Measurements from ENCODE around the gene NEU1.

DNA sequence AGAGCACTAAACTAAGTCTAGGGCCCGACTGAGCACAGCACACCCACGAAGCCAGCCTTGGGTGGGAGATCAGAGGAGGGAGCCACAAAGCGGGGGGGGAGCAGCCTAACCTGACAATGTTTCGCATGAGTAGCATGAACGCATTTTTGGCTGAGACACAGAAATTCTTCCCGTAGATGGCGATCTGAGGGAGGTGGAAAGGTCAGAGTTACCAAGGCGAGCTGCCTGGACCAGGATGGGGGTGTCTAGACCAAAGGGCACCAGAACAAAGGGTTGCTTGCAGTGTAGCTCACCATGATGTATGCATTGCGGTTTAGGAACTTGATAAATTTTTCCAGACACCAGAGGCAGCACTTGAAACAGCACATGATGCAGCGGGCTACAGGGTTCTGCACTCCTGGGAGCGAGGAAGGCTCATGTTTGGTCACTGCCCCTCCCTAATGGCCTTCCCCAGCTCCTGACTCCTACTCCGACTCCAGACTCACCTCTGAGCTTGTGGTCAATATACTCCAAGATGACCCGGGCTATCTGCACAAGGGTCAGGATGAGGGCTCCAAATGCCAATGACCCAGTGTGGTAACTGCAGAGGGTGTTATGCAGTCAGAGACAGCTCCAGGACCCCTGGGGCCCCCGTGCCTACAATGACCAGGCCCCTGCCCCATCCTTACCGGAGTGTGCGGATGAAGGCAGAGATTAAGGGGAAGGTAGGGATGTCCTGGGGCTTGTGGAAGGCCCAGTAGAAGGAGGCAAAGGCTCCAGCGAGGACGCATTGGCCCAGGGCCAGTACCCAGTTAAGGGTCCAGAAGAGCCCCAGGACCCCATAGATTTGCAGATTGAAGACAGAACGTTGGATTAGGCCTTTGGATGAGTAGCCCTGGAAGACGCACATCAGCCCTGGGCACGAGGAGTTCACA lies 2.8 kb upstream of the NEU1 start:
- TF ChIP-seq, protein P1, sequence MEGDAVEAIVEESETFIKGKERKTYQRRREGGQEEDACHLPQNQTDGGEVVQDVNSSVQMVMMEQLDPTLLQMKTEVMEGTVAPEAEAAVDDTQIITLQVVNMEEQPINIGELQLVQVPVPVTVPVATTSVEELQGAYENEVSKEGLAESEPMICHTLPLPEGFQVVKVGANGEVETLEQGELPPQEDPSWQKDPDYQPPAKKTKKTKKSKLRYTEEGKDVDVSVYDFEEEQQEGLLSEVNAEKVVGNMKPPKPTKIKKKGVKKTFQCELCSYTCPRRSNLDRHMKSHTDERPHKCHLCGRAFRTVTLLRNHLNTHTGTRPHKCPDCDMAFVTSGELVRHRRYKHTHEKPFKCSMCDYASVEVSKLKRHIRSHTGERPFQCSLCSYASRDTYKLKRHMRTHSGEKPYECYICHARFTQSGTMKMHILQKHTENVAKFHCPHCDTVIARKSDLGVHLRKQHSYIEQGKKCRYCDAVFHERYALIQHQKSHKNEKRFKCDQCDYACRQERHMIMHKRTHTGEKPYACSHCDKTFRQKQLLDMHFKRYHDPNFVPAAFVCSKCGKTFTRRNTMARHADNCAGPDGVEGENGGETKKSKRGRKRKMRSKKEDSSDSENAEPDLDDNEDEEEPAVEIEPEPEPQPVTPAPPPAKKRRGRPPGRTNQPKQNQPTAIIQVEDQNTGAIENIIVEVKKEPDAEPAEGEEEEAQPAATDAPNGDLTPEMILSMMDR (IDR thresholded peaks at IDR 0.05; ENCODE audit: low read depth, low read length, missing input control): no peak
- TF ChIP-seq TAF1 (conservative IDR thresholded peaks at IDR 0.05): no peak
- peak; percentile 17 for TF ChIP-seq SP1 (IDR thresholded peaks at IDR 0.05)
